Activated CD4-positive, CD25-positive, alpha-beta regulatory T cell (primary cell): Measurements from ENCODE around the gene GABBR2.

Experiments
- DNase-seq, 4 experiments: peaks; one replicate each; lab custom pipeline; 2025; lab: John Stamatoyannopoulos, UW

The GABBR2 gene

DNA sequence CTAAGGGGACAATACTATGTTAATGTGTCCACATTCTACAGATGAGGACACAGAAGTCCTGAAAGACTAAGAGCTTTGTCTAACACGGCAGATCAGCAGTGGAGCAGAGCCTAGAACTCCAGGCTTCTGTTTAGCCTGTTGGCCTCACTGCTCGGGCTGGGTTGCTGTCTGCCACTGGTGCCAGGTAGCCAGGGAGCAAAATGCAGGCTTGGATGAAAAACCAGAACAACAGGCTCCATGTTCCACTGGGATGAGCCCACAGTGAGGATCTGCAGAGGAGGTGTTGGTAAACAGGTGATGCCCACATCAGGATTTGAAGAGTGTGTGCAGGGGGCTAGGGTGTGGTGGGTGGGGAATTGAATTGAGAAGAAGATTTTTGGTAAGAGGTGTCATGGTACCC, 339.3 kb downstream of the GABBR2 start:
- DNase-seq: no peak

DNA sequence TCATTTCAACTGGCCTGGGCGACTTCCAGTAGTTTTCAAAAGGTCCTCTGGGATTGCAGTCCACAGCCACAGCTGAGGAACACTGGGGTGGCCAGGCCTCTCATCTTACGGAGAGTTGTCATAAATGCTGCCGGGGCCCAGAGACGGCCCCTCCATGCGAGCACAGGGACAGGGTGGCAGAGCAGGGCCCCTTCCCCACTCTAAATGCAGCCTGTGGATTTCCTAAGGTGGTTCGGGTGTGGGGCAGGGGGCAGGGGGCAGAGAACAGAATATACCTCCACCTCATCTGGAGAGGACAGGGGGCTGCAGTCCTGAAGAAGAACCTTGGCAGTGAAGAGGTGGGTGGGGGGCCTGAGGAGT, 339.7 kb downstream of the GABBR2 start:
- no peak for DNase-seq

DNA sequence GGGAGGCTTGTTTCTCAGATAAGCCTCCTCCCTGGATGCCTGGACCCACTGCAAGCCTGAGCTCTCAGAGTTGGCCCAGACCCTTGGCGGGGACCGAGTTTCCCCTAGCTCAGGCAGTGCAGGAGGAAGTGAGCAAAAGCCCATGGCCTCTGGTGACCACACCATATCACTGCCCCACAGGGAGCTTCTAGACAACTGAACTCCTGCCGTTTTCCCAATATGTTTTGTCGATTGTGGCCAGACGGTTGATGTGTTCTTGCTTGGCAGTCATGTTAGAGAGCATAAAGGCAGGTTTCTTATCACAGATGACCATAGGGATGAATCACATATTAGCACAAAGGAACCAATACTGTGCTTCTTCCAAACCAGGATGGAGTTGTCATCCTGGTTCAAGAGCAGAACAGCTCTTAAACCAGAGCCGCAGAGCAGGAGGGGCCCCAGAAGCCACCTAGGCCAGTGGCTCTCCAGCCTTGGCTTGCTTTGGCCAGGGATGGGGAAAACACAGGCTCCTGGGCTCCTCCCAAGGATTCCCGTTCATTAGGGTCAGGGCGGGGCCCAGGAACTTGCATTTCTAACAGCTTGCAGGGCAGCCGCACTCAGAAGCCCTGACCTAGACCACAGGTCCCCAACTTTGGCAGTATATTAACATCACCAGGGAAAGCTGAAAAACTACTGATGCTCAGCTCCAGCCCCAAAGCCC, 340.2 kb downstream of the GABBR2 start:
- no peak for DNase-seq

DNA sequence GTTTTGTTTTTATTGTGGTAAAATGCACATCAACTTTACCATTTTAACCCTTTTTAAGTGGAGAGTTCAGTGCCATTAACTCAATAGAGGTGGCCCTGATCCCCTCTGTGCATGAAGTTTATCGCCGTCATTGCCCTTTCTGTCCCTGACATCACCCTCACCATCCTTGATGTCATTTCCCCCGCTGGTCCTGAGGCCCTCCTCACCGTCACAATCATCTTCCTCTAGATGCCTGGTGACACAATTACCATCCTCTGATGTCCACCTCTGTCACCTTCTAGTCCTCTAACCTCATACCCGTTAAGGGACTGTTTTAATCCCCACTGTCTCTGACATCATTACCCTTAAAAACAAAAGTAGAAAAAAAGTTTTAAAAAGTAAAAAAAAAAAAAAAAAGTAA, 340.8 kb downstream of the GABBR2 start:
- no peak for DNase-seq

DNA sequence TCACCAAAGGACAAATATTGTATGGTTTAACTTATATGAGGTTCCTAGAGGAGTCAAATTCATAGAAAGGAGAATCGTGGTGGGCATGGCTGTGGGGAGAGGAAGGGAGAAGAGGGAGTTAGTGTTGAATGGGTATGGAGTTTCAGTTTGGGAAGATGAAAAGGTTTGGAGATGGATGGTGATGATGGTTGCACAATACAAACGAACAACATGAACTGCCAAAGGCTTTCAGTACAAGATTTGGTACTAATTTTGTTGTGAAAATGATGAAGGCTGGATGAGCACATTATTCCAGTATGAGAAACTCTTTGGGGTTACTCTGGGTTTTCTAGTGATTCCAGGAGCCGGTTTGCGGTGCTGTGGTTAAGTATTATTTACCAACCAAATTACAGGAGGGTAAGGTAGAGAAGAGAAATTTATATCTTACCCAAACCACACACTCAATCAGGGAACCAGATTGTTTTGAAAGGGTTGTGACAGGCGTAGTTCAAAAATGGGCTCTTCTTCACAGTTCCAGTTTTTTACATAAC, 341.3 kb downstream of the GABBR2 start:
- no peak for DNase-seq

DNA sequence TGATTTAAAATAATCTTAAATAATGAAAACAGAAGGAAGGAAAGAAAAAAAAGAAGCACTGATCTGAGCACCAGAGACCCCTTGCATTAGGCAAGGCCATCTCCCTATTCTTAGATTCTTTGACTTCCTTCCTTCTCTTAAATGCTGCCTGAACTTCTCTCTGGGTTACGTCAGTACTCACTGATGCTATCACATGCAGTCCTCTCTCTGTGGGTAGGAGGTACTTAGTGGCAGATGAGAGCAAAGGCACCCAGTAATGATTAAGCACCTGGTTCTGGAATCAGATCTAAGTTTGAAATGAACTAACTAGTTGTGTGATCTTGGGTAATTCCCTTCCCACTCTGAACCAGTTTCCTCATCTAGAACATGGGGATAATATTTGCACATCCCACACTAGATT, 343.0 kb downstream of the GABBR2 start:
- no peak for DNase-seq

DNA sequence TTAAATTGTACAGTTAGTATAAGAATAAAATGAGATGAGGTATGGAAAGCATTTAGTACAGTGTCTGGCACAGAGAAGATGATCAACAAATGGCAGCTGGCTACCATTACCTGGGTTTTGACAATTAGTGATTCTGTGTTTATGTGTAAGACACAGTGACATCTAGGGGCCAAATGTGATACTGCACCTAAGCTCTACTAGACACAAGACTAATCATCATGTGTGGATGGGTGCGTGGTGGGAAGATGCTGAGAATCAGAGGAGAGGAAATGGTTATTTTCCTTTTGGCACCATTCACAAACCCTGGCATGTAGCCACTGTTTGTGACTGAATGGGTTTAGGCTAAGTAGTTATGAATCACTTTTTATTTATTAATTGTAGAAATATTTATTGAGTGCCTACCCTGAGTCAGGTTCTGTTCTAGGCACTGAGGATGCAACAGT, 343.5 kb downstream of the GABBR2 start:
- DNase-seq: no peak

DNA sequence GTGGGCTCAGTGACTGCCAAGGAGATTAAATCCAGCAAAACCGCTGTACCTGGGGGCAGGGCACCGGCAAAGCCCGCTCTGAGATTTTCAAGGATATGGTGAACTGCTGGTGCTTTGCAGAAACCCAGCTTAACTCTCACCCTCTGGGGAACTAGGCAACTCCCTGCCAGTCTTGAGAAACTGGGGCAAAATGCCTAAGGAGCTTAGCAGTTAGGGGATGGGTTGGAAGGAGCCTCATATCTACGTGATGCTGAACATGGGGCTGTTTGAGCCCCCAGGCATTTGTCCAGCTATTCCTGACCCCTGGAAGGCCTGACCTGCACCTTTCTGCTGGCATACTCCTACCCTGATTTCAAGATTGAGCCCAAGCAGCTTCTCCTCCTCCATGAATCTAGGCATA, 344.6 kb downstream of the GABBR2 start:
- no peak for DNase-seq

DNA sequence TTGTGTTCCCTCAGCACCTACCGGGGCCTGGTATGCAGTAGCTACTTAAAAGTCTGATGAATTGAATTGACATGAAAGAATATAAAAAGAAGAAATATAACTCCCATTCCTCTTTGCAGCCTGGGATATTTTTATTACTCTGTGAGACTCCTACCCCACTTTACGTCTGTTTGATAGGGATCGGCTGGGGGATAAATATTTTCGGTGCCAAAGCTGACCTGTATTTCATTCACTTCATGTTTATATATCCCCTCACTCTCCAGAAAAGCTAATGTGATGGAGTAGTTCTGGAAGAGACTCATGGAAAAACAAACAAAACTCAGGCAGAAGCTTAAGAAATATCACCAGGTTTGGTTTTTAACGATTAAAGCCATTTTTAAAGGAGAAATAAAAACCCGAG, 345.1 kb downstream of the GABBR2 start:
- DNase-seq: no peak

DNA sequence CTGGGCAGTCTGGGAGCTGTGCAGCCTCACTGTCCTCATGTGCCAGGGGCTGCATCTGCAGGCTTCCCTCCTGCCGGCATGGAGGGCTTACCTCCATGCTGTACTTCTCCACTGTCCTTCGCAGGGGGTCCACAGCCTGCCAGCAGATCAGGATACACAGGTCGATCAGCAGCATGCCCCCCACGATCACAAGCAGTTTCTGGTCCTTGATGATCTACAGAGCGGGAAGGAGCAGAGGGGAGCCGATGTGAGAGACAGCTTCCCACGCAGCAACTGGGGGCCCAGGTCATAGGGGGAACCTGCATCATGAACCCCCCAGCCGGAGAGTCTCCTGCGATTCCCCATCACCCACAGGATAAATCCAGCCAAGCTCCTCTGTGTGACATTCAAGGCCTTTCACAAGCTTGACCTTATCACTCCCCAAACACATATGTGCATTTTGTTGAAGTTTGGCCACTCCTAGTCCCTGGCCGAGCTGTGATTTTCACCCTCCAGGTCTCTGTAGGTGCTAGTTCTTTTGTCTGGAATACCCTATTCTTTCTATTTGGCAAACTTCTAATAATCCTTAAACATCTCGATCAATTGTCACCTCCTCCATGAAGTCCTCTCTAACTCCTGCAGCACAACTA, 346.0 kb downstream of the GABBR2 start:
- DNase-seq: no peak

DNA sequence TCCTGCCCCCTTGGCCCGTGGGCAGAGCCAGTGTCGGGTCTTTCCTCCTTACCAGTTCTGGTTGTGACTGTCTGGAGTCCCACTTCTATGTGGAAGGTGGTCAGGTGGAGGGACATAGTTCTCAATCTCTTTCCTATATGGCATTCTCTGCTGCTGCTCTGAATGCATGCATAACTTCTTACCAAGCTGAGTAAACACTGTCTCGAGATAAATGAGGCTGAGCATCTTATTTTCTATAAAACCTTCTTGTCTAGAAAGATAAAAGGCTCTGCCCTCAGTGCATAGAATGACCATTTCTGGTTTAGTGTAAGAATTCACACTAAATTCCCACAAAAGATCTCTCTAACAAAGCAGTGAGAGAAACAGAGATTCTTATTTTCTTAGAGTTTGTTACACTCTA, 347.1 kb downstream of the GABBR2 start:
- no peak for DNase-seq

DNA sequence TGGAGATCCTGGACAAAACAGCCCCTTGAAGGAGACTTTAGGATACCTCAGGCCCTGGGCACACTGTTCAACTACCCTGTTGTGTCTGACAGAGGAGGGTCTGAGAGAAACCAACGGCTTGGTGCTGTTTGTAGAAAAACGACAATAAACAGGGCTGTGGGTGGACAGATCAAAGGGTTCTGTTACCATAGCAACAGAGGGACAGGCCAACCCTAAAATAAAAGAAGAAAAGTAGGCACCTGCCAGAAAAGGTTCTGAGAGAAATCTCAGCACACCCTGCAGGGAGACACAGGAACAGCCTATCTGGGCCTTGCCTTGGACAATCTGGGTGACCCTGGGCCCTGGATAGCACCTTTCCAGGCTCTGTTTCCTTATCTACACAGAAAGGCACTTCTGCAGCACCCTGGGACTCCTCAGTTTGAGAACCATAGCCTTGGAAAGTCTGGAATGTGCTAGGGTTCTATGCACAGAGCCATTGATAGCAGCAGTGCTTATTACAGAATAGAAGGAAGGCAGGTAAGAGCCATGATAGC, 348.5 kb downstream of the GABBR2 start:
- DNase-seq: no peak

DNA sequence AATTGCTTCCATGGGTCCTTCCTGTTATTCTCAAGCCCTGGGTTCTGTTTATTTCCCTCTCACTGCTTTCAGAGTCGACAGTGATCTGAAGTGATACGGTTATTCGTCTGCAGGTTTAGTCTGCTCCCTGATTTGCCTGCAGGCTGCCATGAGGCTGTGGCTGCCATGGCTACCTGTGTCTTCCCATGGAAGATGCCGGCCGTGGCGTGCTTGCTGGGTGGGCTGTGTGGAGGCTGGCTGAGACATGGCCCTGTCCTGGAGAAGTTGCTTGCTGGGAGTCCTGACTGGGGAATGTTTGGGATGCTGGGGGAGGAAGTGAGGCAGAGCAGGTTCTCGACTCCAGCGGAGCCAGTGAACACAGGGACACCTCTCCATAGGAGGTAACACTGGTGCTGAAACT, 349.2 kb downstream of the GABBR2 start:
- no peak for DNase-seq

DNA sequence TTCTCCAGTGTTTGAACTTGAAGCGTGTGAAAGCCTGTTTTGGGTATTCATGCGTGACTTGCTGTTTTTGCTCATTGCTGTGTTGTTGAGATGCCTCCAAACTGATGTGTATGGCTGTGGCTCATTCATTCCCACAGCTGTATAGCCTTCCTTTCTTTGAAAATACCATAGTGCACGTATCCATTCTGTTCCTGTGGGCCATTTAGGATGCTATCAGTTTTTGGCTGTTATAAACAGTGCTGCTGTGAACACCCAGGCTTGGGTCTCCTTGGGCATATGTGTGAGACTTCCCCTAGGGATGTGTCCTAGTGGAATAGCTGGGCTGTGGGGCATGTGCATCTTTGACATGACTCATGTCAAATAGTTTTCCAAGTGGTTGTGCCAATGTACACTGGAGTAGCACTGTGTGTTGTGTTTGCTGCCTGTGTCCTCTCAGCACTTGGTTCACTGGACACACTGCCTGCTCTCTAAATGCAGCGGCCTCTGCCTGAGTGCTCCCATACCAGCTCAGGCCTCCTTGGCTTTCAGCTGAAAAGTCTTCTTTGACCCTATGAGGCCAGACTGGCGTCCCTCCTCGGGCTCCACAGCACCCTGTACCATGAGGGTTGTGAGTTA, 350.7 kb downstream of the GABBR2 start:
- DNase-seq: no peak

DNA sequence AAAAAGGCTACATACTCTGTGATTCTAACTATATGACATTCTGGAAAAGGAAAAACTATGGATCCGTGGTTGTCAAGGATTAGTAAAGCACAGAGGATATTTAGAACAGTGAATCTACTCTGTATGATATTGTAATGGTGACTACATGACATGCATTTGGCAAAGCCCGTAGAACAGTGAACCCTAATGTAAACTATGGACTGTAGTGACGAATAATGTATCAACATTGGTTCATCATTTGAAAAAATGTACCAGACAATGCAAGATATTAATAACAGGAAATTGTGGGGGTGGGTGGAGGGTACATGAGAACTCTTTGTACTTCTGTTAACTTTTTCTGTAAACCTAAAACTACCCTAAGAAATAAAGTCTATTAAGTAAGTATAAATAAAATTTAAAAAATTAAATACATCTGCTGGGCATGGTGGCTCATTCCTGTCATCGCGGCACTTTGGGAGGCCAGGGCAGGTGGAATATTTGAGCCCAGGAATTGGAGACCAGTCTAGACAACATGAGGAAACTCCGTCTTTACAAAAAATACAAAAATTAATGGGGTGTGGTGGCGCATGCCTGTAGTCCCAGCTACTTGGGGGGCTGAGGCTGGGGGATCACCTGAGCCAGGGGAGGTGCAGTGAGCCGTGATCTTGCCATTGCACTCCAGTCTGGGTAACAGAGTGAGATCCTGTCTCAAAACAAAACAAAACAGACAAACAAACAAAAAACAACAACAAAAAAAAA, 351.6 kb downstream of the GABBR2 start:
- no peak for DNase-seq

DNA sequence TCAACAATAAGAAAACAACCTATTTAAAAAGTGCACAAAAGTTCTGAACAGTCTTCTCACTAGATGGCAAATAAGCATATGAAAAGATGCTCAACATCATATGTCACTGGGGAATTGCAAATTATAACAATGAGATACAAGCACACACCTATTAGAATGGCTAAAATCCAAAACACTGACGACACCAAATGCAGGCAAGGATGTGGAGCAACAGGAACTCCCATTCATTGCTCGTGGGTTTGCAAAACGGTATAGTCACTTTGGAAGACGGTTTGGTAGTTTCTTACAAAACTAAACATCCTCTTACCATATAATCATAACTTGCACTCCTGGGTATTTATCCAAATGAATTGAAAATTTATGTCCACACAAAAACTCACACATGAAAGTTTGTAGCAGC, 352.4 kb downstream of the GABBR2 start:
- DNase-seq: no peak

DNA sequence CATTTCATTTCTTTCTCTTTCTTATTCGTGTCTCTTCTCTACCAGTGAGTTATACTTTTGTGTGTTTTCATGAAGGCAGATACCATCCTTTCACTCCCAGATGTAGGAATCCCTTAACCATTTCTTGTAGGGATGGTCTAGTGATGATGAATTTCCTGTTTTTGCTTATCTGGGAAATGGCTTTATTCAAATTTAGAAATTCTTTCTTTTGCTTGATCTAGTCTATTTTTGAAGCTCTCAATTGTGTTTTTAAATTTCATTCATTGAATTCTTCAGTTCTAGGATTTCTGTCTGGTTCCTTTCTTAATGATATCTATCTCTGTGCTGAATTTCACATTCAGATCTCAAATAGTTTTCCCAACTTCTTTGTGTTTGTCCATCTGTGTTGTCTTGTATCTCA, 357.4 kb downstream of the GABBR2 start:
- DNase-seq: no peak

DNA sequence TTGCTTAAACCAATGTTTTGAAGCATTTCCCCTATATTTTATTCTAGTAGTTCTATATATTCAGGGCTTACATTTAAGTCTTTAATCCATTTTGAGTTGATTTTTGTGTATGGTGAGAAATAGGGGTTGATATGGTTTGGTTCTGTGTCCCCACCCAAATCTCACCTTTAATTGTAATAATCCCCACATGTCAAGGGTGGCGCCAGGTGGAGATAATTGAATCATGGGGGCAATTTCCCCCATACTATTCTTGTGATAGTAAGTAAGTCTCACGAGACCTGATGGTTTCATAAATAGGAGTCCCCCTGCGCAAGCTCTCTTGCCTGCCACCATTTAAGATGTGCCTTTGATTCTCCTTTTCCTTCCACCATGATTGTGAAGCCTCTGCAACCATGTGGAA, 361.1 kb downstream of the GABBR2 start:
- no peak for DNase-seq

DNA sequence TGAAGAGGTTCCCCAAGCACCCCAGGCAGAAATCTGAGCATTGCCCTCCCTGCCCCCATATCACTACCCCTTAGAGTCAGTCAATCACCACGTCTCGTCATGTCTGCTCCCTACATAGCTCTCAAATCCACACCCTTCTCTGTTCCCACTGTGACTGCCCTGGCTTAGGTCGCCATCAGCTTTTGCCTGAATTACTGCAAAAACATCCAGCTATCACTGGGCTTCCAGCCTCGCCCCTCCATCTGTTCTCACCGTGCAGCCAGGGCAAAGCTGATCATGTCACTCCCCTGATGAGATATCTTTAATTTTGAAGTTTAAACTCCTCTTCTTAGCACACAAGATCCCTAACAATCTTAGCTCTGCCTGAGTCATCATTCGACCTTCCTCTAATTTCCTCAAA, 363.7 kb downstream of the GABBR2 start:
- no peak for DNase-seq

DNA sequence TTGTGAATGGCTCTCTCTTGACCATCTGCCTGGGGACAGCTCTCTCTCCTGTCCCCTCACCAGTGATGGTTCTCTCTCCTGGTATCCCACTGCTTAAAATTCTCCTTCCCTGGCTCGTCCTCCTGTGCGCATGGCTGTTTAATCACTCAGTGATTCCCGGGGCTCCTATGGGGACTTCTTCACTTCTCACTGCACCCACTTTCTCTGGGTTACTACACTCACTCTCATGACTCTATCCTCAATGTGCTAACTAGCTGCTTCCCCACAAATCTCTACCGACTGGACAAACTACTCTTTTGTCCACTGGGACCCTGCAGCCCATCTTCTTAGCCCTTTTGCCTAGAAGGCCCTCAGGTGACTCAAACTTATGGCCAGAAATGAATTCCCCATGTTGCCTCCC, 364.2 kb downstream of the GABBR2 start:
- DNase-seq: no peak

DNA sequence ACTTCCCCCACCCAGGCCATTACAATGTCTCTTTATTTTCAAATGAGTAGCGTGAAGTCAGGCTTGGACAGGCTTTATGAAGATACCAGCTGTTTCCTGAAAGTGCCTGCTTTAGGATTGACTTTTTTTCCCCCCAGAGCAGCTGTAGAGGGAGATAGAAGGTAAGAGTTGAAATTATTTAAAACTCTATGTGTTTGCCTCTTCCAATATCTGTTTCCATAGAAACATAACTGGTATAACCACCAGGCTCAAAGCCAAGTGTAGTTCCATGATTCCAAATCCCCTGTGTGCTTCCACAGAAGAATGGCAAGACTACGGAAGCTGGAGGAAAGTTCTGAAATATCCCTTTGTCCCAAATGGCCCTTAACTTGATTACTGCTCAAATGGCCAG, 365.9 kb downstream of the GABBR2 start:
- no peak for DNase-seq

DNA sequence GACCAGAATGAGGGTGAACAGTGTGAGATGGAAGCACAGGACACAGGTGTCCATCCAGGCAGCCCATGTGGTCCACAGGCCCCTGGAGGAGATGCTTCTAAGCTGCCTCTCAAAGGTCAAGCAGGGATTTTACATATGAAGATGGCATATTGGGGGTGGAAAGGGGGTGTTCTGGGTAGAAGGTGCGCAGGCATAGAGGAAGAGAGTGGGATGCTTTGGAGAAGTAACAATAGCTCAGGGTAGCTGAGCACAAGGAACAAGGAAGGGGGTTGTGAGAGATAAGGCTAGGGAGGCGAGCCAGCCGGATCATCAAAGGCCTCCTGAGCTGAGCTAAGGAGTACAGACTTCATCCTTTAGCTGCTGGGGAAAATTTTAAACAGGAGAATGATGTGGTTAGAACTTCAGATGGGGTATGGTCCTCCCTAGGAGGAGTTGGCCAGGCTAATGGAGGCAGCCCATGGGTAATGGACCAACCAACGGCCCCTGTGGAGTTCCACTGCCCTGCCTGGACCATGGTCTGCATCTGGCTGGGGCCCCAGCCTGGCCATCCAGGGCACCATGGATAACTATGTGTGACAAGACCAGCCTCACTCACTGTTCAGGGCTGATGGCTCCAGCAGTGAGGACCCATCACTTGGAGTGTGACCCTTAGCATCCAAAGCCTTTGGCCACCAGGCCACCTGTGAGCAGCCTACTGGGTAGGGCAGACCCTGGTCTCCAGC, 366.5 kb downstream of the GABBR2 start:
- DNase-seq: no peak
